WTC11 (cell line): ENCODE data around the gene CHST3. TPM values are rescaled to one million over a fixed set of nuclear protein-coding genes. Genes with fewer than 3 reads are reported as not detected.
"Not testable (repeated sequence)": the region's sequence is repeated elsewhere in the genome, so short reads cannot be mapped to it uniquely, and the experiment has no call there.

Experiments
- ATAC-seq: fragments of 200-7000 bp; cut with Tn5 transposase; 2 replicates; pipeline ENCODE4 v1.10.0; 2021; ENCODE audit warnings: mild to moderate bottlenecking, moderate library complexity
- CTCF ChIA-PET: fragments of 300-600 bp; sonication (Branson Sonifier 250); formaldehyde crosslinking; loops from one replicate; lab custom pipeline; 2021; ENCODE audit warnings: antibody characterized with exemption; lab: Charles Lee
- POLR2A ChIA-PET: fragments of 350-600 bp; sonication (Branson Sonifier 250); formaldehyde crosslinking; loops from one replicate; lab custom pipeline; 2021; ENCODE audit warnings: antibody characterized with exemption; lab: Charles Lee
- DNase-seq: peaks from one replicate; pipeline ENCODE4 v3.0.0; 2021; ENCODE audit warnings: low spot score
- H3K27ac Mint-ChIP-seq: 2 replicates; pipeline ENCODE4 v1.8.0; 2021; ENCODE audit warnings: mixed read lengths
- H3K27me3 Mint-ChIP-seq: 2 replicates; pipeline ENCODE4 v1.8.0; 2021; ENCODE audit warnings: low read depth, mild to moderate bottlenecking, moderate library complexity, mixed read lengths
- H3K36me3 Mint-ChIP-seq: 2 replicates; pipeline ENCODE4 v1.8.0; 2021; ENCODE audit warnings: mixed read lengths
- H3K4me1 Mint-ChIP-seq: 2 replicates; pipeline ENCODE4 v1.8.0; 2022; ENCODE audit warnings: mixed read lengths
- H3K4me3 Mint-ChIP-seq: 2 replicates; pipeline ENCODE4 v1.8.0; 2021; ENCODE audit warnings: mild to moderate bottlenecking, moderate library complexity, mixed read lengths
- H3K9me3 Mint-ChIP-seq: 2 replicates; pipeline ENCODE4 v1.8.0; 2021; ENCODE audit warnings: mixed read lengths
- ATF6 ChIP-seq: sonication (generic); formaldehyde crosslinking; IDR thresholded peaks from 2 replicates; pipeline ENCODE4 v1.8.1; 2023; ENCODE audit warnings: mild to moderate bottlenecking, missing genetic modification reagents
- CDX4 ChIP-seq: fragments of 250-450 bp; sonication (Bioruptor Pico); IDR thresholded peaks from 2 replicates; pipeline ENCODE4 v1.9.0; 2021; ENCODE audit warnings: moderate library complexity, mild to moderate bottlenecking, inconsistent platforms, borderline replicate concordance
- E2F4 ChIP-seq: sonication (generic); formaldehyde crosslinking; IDR thresholded peaks from 2 replicates; pipeline ENCODE4 v1.8.1; 2022; ENCODE audit warnings: low read depth, mild to moderate bottlenecking, moderate library complexity, missing genetic modification reagents, borderline replicate concordance
- FOXJ3 ChIP-seq: sonication (generic); formaldehyde crosslinking; IDR thresholded peaks from 2 replicates; pipeline ENCODE4 v1.9.0; 2021; ENCODE audit warnings: missing genetic modification reagents, mild to moderate bottlenecking, borderline replicate concordance
- GRHL2 ChIP-seq: fragments of 250-450 bp; sonication (Bioruptor Pico); IDR thresholded peaks from 2 replicates; pipeline ENCODE4 v1.8.0; 2022; ENCODE audit warnings: mild to moderate bottlenecking, moderate library complexity; ENCODE audit not compliant: insufficient replicate concordance, severe bottlenecking
- HMGXB4 ChIP-seq: sonication (generic); formaldehyde crosslinking; IDR thresholded peaks from 2 replicates; pipeline ENCODE4 v1.8.1; 2023; ENCODE audit warnings: mild to moderate bottlenecking, moderate library complexity, missing genetic modification reagents
- JAZF1 ChIP-seq: fragments of 250-450 bp; sonication (Bioruptor Pico); IDR thresholded peaks from 2 replicates; pipeline ENCODE4 v1.9.0; 2021; ENCODE audit warnings: moderate library complexity, mild to moderate bottlenecking, inconsistent platforms
- MYBL2 ChIP-seq: sonication (generic); formaldehyde crosslinking; IDR thresholded peaks from 2 replicates; pipeline ENCODE4 v1.8.1; 2023; ENCODE audit warnings: mild to moderate bottlenecking, moderate library complexity, missing genetic modification reagents
- NFATC4 ChIP-seq: fragments of 250-450 bp; sonication (Bioruptor Pico); IDR thresholded peaks from 2 replicates; pipeline ENCODE4 v1.9.0; 2021; ENCODE audit warnings: mild to moderate bottlenecking
- NR1H2 ChIP-seq: sonication (generic); formaldehyde crosslinking; IDR thresholded peaks from 2 replicates; pipeline ENCODE4 v1.9.0; 2021; ENCODE audit warnings: mild to moderate bottlenecking, moderate library complexity, missing genetic modification reagents
- PRDM15 ChIP-seq: sonication (generic); formaldehyde crosslinking; IDR thresholded peaks from 2 replicates; pipeline ENCODE4 v1.8.0; 2022; ENCODE audit warnings: missing genetic modification reagents
- SMAD4 ChIP-seq: sonication (generic); formaldehyde crosslinking; IDR thresholded peaks from 2 replicates; pipeline ENCODE4 v1.8.0; 2022; ENCODE audit warnings: mild to moderate bottlenecking, missing genetic modification reagents
- USF1 ChIP-seq: sonication (generic); formaldehyde crosslinking; IDR thresholded peaks from 2 replicates; pipeline ENCODE4 v1.8.0; 2022; ENCODE audit warnings: mild to moderate bottlenecking, missing genetic modification reagents
- ZBTB21 ChIP-seq: sonication (generic); formaldehyde crosslinking; IDR thresholded peaks from 2 replicates; pipeline ENCODE4 v1.8.1; 2023; ENCODE audit warnings: mild to moderate bottlenecking, missing genetic modification reagents, borderline replicate concordance
- ZNF423 ChIP-seq: fragments of 250-450 bp; sonication (Bioruptor Pico); IDR thresholded peaks from 2 replicates; pipeline ENCODE4 v2.1.2; 2022; ENCODE audit warnings: mild to moderate bottlenecking, moderate library complexity
- total RNA-seq: library from RNA; stranded (reverse); gene quantifications from 3 replicates; pipeline ENCODE4 v1.2.3, GENCODE V29; 2021

The CHST3 gene
- total RNA-seq, 1 experiment from 2014 or later, result 7.0 TPM

GRCh38 chr10:71919956-71920539 lies 44.1 kb upstream of the CHST3 start:
- H3K27me3 Mint-ChIP-seq, H3K4me1 Mint-ChIP-seq, DNase-seq, ATAC-seq, H3K27ac Mint-ChIP-seq, H3K4me3 Mint-ChIP-seq: not testable (repeated sequence)
- CTCF ChIA-PET, result interaction anchor here (0.7 to 2.3 kb wide), 5 partner anchors 20 to 164 kb away, joined by 4 to 6 read pairs (median 4); no protein-coding TSS in a partner anchor
- H3K36me3 Mint-ChIP-seq, result peaks cover 16% of the 10 kb centered on the region
- H3K9me3 Mint-ChIP-seq, result peaks cover 26% of the 10 kb centered on the region
- POLR2A ChIA-PET, result interaction anchor here (0.7 kb wide), 1 partner anchor 11 kb away, joined by 7 read pairs; no protein-coding TSS in a partner anchor

- Mint-ChIP-seq H3K27ac (no peak overlapping the region), H3K4me3 (no peak overlapping the region)
- CTCF ChIA-PET, result interaction anchor here (1.1 to 2.3 kb wide), 3 partner anchors 24 to 128 kb away, joined by 4 to 6 read pairs (median 5); no protein-coding TSS in a partner anchor
- no peak for TF ChIP-seq ZNF423 (CRISPR knock-in tag)
- TF ChIP-seq PRDM15, result peak; percentile 57; the same call in 1 of the 2 replicates
- TF ChIP-seq, all 79 proteins: peak for 1
- Mint-ChIP-seq H3K9me3 (peaks cover 26% of the 10 kb centered on the region), H3K4me1 (peaks cover 4% of the 10 kb centered on the region; the same call in 1 of the 2 replicates), H3K27me3 (no peaks in the 10 kb centered on the region), H3K36me3 (peaks cover 16% of the 10 kb centered on the region)
- ATAC-seq (no peak), DNase-seq (no peak)
- POLR2A ChIA-PET, result no interaction called here
These were observed 43.5 kb upstream of the CHST3 start for GRCh38 chr10:71920540-71921323.

- CTCF ChIA-PET, result interaction anchor here (1.1 to 2.3 kb wide), 3 partner anchors 25 to 127 kb away, joined by 4 to 6 read pairs (median 5); no protein-coding TSS in a partner anchor
- no peak for ATAC-seq
- peaks cover 20% of the 10 kb centered on the region for H3K9me3 Mint-ChIP-seq
- TF ChIP-seq ATF6 (CRISPR knock-in tag) (no peak), GRHL2 (CRISPR knock-in tag) (no peak), ZBTB21 (CRISPR knock-in tag) (no peak), JAZF1 (CRISPR knock-in tag) (no peak), FOXJ3 (no peak), MYBL2 (CRISPR knock-in tag) (no peak), NR1H2 (CRISPR knock-in tag) (no peak), CDX4 (no peak), HMGXB4 (CRISPR knock-in tag) (no peak), USF1 (no peak), SMAD4 (CRISPR knock-in tag) (no peak), E2F4 (CRISPR knock-in tag) (no peak), NFATC4 (CRISPR knock-in tag) (no peak)
These were observed 42.7 kb upstream of the CHST3 start for GRCh38 chr10:71921324-71922027.

More at GRCh38 chr10:71921324-71922027, 42.7 kb upstream of the CHST3 start:
- POLR2A ChIA-PET, result no interaction called here
- Mint-ChIP-seq H3K4me1 (peaks cover 4% of the 10 kb centered on the region; the same call in 1 of the 2 replicates), H3K4me3 (no peak overlapping the region), H3K27me3 (no peaks in the 10 kb centered on the region), H3K27ac (no peak overlapping the region), H3K36me3 (peaks cover 10% of the 10 kb centered on the region)
- DNase-seq, result no peak
